Measurements from ENCODE around the gene GPER1. TPM values are rescaled to one million over a fixed set of nuclear protein-coding genes. Genes with fewer than 3 reads are reported as not detected.

GPER1 gene
- total RNA-seq, 2 experiments from 2014 or later = 34.9 to 75.9 TPM

DNA sequence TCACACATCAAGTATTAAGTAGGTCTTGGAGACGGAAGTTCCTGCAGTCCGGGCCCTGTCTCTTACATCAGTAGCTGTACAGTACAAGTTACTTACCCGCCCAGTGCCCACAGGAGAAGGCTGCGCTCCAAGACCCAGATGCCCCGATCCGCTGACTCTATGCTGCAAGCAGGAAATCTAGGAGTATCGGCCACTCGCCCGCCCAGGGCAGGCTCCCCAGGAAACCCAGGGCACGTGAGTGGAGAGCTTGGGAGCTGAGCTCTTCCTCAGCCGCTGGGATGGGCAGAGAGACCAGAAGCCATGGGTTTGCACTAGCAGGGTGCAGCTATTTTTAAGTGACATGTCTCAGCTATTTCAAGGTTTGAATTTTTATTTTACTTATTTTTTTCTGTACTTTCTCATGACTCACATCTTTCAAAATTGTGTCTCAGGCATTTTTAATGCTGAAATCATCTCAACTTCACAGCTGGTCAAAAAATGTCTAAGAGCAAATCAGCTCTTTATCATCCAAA is 1.9 kb upstream of the GPER1 start:
- peak overlapping the region; percentile 76 for H3K4me3 ChIP-seq (ENCODE audit: low read depth, low read length, poor library complexity, severe bottlenecking)

DNA sequence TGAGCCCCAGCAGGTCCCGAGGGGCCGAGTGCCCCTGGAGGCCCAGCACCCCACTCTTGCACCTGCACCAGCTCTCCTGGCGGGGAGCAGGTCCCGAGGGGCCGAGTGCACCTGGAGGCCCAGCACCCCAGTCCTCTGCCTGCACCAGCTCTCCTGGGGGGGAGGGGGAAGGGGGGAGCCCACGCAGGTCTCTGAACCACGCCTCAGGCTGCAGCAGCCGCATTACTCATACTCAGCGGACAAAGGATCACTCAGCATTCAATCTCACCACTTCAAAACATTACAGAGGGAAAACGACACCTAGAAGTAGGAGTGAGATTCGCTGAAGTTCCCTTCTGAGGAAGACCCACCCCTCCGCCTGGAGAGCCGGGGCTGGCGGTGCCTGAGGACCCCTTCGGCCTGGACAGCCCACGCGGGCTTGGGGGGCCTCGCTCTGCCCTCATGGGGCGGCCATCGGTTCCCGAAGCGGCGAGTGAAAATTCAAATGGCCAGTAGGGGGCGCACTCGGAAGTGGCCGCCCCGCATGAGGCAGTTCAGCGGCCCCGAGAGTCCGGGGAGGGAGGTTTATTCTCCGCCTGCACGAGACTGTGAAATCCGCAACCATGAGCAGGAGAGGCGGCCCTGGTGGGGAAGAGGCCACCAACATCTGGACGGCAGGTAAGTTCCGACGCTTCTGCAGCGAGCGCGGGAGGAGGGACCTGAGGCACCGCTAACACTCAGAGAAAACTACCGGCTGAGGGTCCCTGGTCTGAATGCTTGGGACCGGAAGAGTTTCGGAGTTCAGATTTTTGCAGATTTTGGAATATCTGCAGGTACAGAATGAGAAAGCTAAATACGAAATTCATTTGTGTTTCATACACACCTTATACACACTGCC is 1.1 kb upstream of the GPER1 start:
- Histone ChIP-seq H2AFZ (ENCODE audit: low read length) (peak overlapping the region; percentile 75; the same call in 1 of the 2 replicates), H3K79me2 (ENCODE audit: insufficient read depth, low read depth, low read length) (peaks cover 28% of the 10 kb centered on the region), H3K4me2 (ENCODE audit: low read length) (peak overlapping the region; percentile 99), H3K9me2 (ENCODE audit: insufficient read depth, low read length) (no peaks in the 10 kb centered on the region), H3K4me3 (ENCODE audit: low read depth, low read length, poor library complexity, severe bottlenecking) (peak overlapping the region; percentile 76), H4K20me1 (ENCODE audit: insufficient read depth, low read length) (no peaks in the 10 kb centered on the region), H3K9me3 (ENCODE audit: low read length) (no peaks in the 10 kb centered on the region), H3K36me3 (ENCODE audit: insufficient read depth, low read length) (peaks cover 34% of the 10 kb centered on the region), H3K4me1 (ENCODE audit: insufficient read depth, low read length, poor library complexity, severe bottlenecking) (peaks cover 49% of the 10 kb centered on the region), H3K27ac (ENCODE audit: low read depth, low read length, poor library complexity, severe bottlenecking) (peak overlapping the region; percentile 91)
- intact Hi-C loops (cut with micrococcal nuclease; ENCODE audit: unreplicated experiment) = loop anchor here (1.0 to 5.0 kb wide), 9 partner anchors 16 to 420 kb away; partner anchors contain the start of gene COX19
- BruUV-seq (replicated peaks) = TSS peak; percentile 72
- DNase-seq (ENCODE audit: low spot score) = peak; percentile 94
- POLR2A ChIA-PET = interaction anchor here (0.6 to 2.7 kb wide), 10 partner anchors 10 to 424 kb away, joined by 3 to 13 read pairs (median 4); a partner anchor contains a TSS
- TF ChIP-seq EZH2phosphoT487 (IDR thresholded peaks at IDR 0.05; ENCODE audit: borderline replicate concordance, low read depth, low read length) = no peak
- TF ChIP-seq, protein P1, sequence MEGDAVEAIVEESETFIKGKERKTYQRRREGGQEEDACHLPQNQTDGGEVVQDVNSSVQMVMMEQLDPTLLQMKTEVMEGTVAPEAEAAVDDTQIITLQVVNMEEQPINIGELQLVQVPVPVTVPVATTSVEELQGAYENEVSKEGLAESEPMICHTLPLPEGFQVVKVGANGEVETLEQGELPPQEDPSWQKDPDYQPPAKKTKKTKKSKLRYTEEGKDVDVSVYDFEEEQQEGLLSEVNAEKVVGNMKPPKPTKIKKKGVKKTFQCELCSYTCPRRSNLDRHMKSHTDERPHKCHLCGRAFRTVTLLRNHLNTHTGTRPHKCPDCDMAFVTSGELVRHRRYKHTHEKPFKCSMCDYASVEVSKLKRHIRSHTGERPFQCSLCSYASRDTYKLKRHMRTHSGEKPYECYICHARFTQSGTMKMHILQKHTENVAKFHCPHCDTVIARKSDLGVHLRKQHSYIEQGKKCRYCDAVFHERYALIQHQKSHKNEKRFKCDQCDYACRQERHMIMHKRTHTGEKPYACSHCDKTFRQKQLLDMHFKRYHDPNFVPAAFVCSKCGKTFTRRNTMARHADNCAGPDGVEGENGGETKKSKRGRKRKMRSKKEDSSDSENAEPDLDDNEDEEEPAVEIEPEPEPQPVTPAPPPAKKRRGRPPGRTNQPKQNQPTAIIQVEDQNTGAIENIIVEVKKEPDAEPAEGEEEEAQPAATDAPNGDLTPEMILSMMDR (conservative IDR thresholded peaks at IDR 0.05; ENCODE audit: low read length) = peak; percentile 94
- CTCF ChIA-PET (ENCODE audit: unreplicated experiment) = interaction anchor here (0.6 to 1.2 kb wide), 7 partner anchors 22 to 1151 kb away, joined by 3 to 7 read pairs (median 4); a partner anchor contains a TSS

More for the DNA sequence above, 1.9 kb upstream of the GPER1 start:
- Histone ChIP-seq H3K79me2 (ENCODE audit: insufficient read depth, low read depth, low read length) (peaks cover 28% of the 10 kb centered on the region), H4K20me1 (ENCODE audit: insufficient read depth, low read length) (no peaks in the 10 kb centered on the region), H3K9me3 (ENCODE audit: low read length) (no peaks in the 10 kb centered on the region), H3K36me3 (ENCODE audit: insufficient read depth, low read length) (peaks cover 26% of the 10 kb centered on the region), H2AFZ (ENCODE audit: low read length) (no peak overlapping the region), H3K27ac (ENCODE audit: low read depth, low read length, poor library complexity, severe bottlenecking) (peak overlapping the region; percentile 91), H3K4me2 (ENCODE audit: low read length) (peak overlapping the region; percentile 99), H3K9me2 (ENCODE audit: insufficient read depth, low read length) (no peaks in the 10 kb centered on the region), H3K4me1 (ENCODE audit: insufficient read depth, low read length, poor library complexity, severe bottlenecking) (peaks cover 49% of the 10 kb centered on the region)
- intact Hi-C loops (cut with micrococcal nuclease; ENCODE audit: unreplicated experiment) = loop anchor here (1.0 to 5.0 kb wide), 9 partner anchors 15 to 421 kb away; partner anchors contain the start of gene COX19
- CTCF ChIA-PET (ENCODE audit: unreplicated experiment) = interaction anchor here (0.6 to 1.4 kb wide), 9 partner anchors 17 to 1152 kb away, joined by 3 to 7 read pairs (median 4); a partner anchor contains a TSS
- peak; percentile 56 for DNase-seq (ENCODE audit: low spot score)
- TF ChIP-seq EZH2phosphoT487 (IDR thresholded peaks at IDR 0.05; ENCODE audit: borderline replicate concordance, low read depth, low read length) = no peak
- TF ChIP-seq, protein P1 (conservative IDR thresholded peaks at IDR 0.05; ENCODE audit: low read length) = no peak
- no TSS peak for BruUV-seq (replicated peaks)
- POLR2A ChIA-PET = interaction anchor here (0.6 to 2.7 kb wide), 13 partner anchors 9 to 424 kb away, joined by 3 to 13 read pairs (median 5); a partner anchor contains a TSS

Data from OCI-LY7 (cell line).